ENCODE data around the gene GPR89B.
"Not testable (repeated sequence)": the region's sequence is repeated elsewhere in the genome, so short reads cannot be mapped to it uniquely, and the experiment has no call there.

Gene GPR89B

DNA sequence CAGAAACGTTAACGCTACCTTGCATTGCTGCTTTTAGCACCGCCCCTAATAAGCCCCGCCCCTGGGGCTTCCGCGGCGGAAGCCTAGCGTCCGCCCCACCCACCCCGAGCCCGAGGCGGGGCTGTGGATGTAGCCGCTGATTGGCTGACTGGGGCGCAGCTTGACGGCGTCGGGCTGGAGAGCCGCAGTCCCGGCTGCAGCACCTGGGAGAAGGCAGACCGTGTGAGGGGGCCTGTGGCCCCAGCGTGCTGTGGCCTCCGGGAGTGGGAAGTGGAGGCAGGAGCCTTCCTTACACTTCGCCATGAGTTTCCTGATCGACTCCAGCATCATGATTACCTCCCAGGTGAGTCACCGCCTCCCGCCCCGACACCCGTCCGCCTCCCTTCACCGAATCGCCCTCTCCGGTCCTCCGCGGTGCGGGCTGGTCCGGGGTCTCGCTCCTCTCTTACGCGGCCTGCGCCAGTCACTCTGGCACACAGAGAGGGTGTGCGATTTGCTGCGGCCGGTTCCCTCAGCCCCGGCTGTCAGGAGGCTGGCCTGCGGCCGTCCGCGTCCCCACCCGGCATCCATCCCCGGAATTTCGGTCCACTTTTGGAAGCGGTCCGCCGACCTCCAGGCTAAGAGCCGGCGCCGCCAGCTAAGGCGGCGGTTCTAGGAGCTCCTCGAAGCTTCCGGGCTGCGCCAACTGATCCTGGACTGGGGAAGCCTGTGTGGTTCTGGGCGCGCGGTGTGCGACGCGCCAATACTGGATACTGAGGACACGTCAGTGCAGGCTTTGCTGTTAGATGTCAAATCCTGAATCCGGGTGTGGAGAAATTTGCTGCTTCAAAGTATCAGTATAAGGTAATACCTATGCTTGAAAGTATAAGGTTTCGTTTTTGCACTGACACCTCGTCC lies at the start of gene GPR89B:
TSS of gene GPR89B (plus strand) at position 185 of the 897 bp plus-strand sequence. CDS start at position 302, 117 bp downstream.
- peak; percentile 85 for DNase-seq (ENCODE audit: low read depth, low spot score)

DNA sequence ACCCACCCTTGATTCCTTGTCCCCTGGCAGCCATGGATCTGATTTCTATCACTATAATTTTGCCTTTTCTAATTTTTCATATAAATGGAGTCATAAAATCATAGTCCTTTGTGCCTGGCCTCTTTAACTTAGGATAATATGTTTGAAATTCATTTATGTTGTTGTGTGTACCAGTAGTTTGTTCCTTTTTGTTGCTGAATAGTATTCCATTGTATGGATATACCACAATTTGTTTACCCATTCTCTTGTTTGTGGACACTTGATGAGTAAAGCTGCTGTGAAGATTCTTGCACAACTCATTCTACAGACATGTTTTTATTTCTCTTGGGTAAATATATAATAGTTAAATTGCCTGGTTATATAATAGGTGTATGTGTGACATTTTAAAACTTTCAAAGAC lies 48.3 kb upstream of the GPR89B start:
- DNase-seq (ENCODE audit: low read depth, low spot score) = no peak

DNA sequence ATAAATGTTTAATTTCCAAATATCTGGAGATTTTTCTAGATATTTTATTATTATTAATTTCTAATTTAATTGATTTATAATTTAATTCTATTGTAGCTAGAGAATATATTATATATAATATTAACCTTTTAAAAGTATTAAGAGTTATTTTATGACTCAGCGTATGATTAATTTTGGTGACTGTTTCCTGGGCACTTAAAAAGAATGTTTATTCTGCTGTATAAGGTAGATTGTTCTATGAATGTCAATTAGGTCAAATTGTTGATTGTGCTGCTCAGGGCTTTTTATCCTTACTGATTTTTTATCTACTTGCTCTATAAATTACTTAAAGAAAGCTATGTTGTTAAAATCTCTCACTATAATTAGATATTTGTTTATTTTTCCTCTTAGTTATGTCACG lies 45.7 kb upstream of the GPR89B start:
- DNase-seq (ENCODE audit: low read depth, low spot score) = no peak

DNA sequence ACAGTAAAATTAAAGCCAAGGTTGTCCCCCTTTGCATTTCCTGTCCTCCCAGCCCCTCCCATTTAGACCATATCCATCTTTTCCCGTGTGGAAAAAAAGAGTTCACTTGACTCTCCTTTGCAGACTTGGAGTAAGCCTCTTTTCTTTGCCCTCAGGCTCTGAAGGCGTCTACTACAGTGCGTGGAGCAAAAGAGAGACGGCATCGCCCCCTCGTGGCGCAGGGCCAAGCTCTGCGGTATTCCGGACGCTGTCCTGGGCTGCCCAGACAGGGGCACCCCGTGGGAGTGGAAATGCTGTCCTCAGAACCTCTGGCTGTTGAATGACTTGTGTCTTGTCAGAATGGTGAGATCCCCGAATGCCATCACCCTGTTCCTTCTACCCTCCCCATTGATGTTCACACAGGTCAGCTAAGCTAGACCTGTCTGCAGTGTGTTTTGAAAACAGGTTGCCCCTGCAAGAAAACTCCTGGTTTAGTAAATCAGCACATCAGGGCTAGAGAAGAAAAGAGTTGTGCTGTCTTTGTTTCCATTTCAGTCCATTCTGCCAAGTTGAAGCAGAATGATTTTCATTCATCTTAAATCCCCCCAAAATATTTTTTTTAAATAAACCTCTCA lies 37.9 kb upstream of the GPR89B start:
- no peak for DNase-seq (ENCODE audit: low read depth, low spot score)

DNA sequence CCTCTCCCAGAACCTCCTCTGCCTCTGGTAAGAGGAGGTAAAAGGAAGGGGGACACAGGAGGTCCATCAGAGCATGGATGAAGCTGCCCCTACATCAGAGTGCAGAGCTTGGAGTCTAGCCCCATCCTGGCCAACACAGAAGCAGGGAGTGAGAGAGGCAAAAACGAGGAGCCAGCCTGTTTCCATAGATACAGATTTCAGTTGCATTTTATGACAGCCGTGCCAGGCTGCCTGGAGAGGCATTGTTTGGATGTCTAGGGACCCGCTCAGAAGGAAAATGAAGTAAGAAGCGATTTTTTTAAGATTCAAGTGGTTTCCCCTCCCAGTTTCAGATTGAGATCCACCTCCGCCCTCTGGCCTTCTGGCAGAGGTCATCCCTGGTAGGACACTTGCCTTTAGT lies 37.1 kb upstream of the GPR89B start:
- no peak for DNase-seq (ENCODE audit: low read depth, low spot score)

DNA sequence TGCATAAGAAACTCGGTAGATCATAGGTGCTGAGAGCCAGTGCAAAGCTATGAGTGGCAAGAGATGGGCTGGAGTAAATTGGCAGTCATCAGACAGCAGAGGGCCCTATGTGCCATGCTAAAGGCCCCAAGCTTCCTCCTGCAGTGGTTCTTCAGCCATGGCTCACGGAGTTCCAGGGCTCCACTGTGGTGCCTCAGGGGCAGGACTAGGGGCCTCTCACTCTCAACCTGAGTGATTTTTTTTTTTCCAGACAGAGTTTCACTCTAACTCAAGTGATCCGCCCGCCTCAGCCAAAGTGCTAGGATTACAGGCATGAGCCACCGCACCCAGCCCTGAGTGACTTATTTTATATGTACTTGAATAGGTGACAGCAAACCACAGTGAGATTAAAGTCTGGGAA lies 36.0 kb upstream of the GPR89B start:
- no peak for DNase-seq (ENCODE audit: low read depth, low spot score)

DNA sequence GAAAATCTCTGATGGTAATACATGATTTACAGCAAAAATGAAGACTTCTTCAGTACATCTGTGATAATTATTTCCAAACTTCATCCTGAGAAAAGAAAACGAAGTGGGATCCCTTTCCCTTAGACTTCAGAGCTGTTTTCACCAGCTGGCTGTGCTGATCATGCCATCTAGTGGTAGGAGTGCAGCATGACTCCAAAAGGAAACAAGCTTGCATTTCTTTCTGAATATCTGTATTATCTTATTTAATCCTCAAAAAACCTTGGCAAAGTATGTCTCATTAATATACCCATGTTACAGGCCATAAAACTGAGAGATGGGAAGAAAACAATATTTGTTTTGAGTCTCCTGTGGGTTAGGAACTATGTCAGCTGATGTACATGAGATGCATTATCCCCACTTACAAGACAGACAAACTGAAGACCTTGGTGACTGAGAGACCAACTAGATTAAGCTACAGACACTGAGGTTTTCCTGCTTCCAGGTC lies 35.4 kb upstream of the GPR89B start:
- DNase-seq (ENCODE audit: low read depth, low spot score) = no peak

DNA sequence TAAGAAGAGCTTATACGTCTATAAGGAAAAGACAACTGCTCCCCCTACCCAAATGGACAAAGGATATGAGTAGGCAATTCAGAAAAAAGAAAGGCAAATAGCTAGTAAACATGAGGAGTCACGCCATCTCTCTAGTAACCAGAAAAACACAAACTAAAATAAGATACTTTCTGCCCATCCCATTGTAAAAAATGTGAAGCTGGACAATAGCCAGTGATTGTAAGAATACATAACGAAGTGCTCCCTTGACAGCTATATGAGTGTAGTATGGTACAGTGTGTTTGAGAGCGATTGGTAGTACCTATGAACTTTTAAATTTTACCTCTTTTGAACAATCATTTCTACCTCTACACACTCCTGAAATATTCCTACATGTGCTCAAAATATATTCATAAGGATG lies 33.1 kb upstream of the GPR89B start:
- DNase-seq (ENCODE audit: low read depth, low spot score) = no peak

DNA sequence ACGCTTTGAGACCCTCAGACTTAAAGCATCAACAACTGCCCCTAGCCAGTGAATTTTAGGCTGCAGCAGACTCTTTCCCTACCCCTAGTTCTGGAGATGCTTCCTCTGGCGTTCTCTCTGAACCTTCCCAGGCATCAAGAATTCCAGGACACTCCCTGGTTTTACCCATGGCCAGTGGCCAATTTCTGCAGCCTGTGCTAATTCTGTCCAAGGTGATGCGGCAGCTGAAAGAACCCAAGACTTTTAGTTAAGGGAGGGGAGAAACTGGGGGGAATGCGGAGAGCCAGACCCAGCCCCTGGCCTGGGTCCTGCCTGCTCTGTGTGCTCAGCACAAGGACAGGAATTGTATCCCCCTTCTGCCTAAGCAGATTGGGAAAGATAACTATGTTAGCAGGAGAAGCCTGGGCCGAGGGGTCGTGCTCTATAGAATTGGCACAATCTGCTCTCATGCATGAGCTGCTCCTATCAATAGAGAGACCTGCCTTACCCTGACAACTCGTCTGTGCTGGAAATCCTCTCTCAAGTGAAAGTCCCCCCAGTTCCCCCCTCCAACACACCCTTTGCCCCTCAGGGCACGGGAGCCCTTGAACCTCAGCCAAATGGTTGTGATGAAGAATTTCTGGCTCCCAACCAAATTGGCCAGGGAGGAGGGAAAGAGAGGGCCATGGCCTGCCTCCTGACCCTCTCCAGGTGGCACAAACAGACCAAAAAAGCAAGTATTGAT lies 31.0 kb upstream of the GPR89B start:
- no peak for DNase-seq (ENCODE audit: low read depth, low spot score)

DNA sequence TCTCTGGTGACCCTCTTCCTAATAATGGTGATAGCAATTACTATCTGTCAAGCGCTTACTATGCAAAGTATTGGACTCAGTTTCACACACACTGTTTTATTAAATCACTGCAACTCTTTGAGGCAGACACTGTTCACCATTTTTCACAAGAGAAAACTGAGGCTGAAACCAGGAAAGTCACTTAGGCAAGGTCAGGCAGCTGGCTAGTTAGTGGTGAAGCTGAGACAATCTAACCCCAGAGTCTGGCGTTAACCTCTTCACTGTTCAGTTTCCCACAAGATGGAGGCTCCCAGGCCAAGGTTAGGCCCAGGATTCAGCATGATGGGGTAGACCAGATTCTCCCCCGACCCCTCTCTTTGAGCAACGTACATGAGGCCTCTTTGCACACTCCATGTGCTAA lies 30.4 kb upstream of the GPR89B start:
- no peak for DNase-seq (ENCODE audit: low read depth, low spot score)

DNA sequence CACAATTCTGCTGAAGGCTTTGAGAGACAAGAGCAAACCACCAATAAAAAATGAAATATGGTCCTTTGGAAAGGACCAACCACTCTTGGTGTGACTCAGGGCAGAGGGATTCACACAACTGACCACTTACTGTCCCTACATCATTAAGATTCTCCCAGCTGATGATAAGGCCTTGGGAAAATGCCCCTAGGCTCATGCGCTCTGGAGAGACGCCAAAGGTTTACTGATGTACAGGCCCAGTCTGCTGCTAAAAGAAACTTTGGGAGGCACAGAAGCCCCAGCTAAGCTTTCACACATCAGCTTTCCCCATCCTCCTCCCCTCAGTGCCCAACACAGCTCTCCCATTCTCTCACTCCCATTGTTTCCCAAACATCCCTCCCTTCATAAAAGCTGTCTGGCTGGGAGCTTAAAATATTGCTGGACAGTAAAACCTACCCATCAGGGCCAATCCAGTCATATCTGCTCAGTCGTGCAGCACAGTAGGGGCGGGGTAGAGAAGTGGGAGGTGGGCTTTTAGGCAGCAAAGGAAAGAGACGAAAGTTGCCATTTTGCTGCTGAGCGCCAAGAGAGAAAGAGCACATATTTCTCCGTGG lies 25.9 kb upstream of the GPR89B start, which contains the start of gene GJA8:
TSS of gene GJA8 (plus strand) at position 543 of the 593 bp plus-strand sequence. CDS start 5,161 bp downstream, outside the sequence.
- no peak for DNase-seq (ENCODE audit: low read depth, low spot score)

DNA sequence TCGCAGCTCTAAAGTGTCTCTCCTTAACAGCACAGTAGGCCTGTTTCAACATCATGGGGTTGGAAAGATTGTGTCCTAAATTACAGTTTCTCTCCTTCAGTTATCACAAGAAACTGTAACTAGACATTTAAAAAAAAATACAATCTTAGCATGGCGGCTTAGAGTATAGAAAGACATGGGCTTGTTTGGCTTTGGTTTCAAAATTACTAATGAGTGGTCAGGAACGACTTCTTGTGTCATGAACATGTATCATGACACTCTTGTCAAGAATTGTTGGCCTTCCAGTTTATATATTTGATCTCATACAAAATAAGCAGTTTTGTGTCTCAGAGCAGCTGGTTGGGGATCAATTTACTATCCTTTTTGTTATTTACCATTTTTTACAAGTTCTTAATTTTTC lies 23.5 kb upstream of the GPR89B start:
- DNase-seq (ENCODE audit: low read depth, low spot score) = no peak

DNA sequence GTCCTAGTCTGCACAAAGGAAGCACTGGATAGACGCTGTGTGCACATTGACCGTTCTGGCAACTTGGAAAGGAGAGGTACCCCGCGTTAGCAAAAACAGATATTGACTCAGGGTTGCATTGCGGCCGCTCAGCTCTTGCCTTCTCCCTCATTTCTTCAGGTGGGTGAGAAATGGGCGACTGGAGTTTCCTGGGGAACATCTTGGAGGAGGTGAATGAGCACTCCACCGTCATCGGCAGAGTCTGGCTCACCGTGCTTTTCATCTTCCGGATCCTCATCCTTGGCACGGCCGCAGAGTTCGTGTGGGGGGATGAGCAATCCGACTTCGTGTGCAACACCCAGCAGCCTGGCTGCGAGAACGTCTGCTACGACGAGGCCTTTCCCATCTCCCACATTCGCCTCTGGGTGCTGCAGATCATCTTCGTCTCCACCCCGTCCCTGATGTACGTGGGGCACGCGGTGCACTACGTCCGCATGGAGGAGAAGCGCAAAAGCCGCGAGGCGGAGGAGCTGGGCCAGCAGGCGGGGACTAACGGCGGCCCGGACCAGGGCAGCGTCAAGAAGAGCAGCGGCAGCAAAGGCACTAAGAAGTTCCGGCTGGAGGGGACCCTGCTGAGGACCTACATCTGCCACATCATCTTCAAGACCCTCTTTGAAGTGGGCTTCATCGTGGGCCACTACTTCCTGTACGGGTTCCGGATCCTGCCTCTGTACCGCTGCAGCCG lies 20.3 kb upstream of the GPR89B start:
- no peak for DNase-seq (ENCODE audit: low read depth, low spot score)

DNA sequence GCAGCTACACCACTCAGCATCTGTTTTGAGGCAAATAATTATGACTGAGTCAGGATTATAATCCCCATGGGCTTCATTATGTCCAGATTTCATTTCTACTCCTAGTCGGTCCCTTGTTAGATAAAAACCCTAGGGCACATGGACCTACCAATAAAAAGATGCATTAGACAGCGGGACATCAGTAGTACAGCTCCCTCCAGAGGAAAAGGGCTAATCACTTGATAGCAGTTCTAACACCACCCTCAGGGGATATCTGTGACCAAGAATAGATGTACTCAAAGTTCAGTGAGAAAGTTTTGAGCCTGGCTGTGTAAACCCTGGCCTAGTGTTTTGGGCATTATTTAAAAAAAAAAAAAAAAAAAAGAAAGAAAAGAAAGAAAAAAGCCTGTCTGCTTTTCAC lies 15.7 kb upstream of the GPR89B start:
- no peak for DNase-seq (ENCODE audit: low read depth, low spot score)

DNA sequence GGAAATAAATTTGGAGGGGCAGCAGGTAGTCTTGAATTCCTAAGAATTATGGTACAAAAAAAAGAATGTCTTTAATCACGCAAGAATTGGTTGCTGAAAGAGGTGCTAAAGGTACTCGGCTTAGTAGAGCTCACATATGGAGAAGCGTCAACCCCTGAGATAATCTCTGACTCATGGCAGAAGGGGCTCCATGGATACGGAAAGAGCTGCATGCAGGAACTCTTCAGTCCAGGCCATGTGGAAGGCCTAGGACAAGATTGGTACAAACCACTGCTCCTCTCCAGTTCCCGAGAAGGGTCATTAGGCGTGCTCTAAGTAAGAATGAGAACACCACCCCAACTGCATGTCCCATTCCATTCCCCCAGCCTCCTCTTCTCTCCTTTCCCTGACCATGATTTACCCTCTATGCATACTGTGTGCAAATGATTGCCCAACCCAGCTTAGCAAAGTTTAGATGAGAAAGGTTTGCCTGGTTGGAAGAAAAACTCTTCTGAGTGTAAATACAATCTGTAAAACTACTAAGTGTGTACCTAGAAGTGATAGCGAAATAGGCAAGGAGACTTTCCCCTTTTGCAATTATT lies 14.8 kb upstream of the GPR89B start:
- DNase-seq (ENCODE audit: low read depth, low spot score) = no peak

DNA sequence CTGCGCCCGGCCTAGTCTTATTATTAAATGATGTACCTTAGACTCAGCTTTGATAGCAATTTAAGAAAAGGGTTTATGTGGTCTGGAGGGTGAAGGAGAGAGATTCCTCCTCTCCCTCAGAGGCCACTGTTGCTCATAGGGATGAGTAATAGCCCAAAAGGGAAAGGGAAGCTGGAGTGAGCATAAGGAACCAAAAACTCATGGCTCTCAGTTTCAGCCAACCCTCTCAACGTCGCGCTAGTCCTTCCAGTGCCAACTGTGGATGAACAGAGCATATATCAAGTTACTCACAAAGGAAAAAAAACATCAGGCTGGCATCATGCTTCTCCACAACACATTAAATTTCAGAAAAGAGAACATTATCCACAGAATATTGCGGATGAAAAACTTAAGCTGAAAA lies 8.3 kb upstream of the GPR89B start:
- no peak for DNase-seq (ENCODE audit: low read depth, low spot score)

DNA sequence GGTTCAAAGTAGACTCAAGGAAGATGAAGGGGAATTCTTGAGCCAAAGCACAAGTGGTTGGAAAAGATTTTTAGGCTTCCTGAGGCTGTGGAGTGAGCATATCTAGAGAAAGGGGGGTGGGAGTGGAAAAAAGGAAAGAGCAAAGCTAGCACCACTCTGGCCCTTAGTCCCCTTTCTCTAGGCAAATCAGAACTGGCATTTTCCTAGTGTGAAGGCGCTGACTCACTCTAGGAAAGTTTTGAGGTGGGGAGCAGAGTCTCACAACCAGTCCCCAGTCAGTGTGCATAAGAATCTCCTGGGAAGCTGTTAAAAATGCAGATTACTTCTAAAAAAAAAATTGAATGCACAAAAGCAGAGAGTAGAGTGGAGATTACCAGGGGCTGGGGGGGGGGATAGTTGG lies 3.4 kb upstream of the GPR89B start:
- no peak for DNase-seq (ENCODE audit: low read depth, low spot score)

DNA sequence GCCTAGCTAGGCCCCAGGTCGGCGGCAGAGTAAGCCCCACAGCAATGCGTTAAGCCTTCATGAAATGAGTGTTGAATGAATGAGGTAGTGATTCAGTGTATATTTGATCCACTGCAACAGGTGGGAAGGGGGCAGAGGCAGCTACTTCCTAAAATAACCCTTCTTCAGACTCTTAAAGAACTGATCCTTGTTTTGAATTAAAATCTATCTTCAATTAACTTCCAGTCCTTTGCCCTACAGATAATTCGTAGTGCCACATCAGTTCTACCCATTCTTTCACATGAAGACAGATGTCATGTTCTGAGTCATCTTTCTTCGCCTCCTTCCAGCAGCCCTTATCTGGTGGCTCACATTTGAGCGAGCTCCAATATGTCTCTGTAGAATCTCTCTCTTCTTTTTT lies 1.0 kb upstream of the GPR89B start:
- not testable (repeated sequence) for DNase-seq (ENCODE audit: low read depth, low spot score)

DNA sequence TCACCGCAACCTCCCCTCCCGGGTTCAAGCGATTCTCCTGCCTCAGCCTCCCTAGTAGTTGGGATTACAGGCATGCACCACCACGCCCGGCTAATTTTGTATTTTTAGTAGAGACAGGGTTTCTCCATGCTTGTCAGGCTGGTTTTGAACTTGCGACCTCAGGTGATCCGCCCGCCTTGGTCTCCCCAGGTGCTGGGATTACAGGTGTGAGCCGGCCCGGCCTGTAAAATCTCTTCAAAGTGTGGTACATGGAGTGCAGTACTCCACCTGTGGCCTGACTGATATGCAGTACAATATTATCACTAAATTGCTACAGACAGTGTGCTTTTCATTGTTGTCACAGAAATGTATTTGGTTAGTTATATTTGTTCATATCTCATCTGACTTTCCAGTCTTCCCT lies 531 bp upstream of the GPR89B start:
- DNase-seq (ENCODE audit: low read depth, low spot score) = not testable (repeated sequence)

DNA sequence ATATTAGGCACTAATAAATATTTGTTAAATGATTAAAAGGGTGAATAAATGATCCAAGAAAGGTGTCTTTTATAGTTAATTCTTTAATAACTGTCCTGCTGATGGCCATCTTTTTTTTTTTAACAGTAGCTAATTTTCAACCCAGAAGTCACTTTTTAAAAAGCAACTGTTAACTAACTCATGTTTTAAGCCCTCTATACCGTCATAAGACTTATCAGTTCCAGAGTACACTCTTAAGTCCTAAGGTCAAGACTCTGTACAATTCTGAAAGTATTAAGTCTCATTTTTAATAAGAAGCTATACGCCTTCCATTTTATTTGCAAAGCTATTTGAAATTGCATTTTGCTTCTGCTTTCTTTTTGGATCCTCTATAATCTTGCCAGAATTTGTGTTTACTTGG lies 2.9 kb downstream of the GPR89B start:
- DNase-seq (ENCODE audit: low read depth, low spot score) = not testable (repeated sequence)

DNA sequence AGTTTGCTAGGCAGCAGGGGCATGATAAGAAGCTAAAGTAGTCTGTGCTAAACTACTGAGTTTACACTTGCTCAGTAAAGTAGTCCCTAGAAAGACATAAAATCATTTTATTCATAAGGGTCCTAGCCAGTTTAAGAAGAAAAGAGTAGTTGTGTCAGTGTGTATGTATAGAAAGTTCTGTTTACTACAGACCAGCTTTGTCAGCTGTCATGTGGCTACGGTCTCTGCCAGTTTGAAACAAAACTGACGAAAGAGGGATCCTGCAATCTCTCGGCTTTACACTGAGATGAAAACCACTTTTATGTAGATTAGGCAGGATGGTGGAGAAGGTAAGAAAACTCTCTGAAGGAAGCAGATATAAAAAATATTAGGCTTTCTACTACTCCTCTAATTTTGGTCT lies 7.1 kb downstream of the GPR89B start:
- DNase-seq (ENCODE audit: low read depth, low spot score) = not testable (repeated sequence)
